HepG2 (cell line): ENCODE data around the gene CRK. TPM values are rescaled to one million over a fixed set of nuclear protein-coding genes. Genes with fewer than 3 reads are reported as not detected.

ENCODE experiments used
- ATAC-seq: fragments of 200-7000 bp; cut with Tn5 transposase; 3 replicates; pipeline ENCODE4 v1.9.1; 2020; ENCODE audit warnings: mild to moderate bottlenecking, moderate library complexity
- BruUV-seq: library from RNA; stranded (reverse); fragments of 400-500 nt; replicated peaks from 2 replicates; lab custom pipeline; 2021; lab: Mats Ljungman, UMichigan
- CTCF ChIA-PET: fragments of 300-600 bp; formaldehyde crosslinking; extraction: SDS; loops from one replicate; lab custom pipeline; 2021; ENCODE audit warnings: low total read pairs, inconsistent platforms, low intra/inter-chr PET ratio; lab: Yijun Ruan, JAX
- POLR2A ChIA-PET: fragments of 350-600 bp; sonication (Branson Sonifier 250); formaldehyde crosslinking; loops from one replicate; lab custom pipeline; 2020; ENCODE audit warnings: antibody characterized with exemption, inconsistent platforms; lab: Yijun Ruan, JAX
- DNase-seq: peaks from one replicate; pipeline ENCODE4 v3.0.0-alpha.2; 2015; ENCODE audit warnings: low spot score
- FAIRE-seq: peaks from 3 replicates; lab custom pipeline; 2011; peaks lifted over from hg19 to GRCh38; lab: Jason Lieb, UNC
- H2AFZ ChIP-seq: one replicate; pipeline ENCODE4 v1.6.1; 2011; ENCODE audit warnings: low read length, inconsistent platforms
- H3K27ac ChIP-seq: fragments of 300-600 bp; 3 replicates; pipeline ENCODE4 v1.8.0; 2011; ENCODE audit warnings: mixed run types, mild to moderate bottlenecking, mixed read lengths, low read length, inconsistent platforms; ENCODE audit not compliant: insufficient read depth; ENCODE audit errors: extremely low read length
- H3K27me3 ChIP-seq, 2 experiments: fragments of 200-600 bp in 1 of 2; 2 replicates in 1 of 2; 3 replicates in 1 of 2; pipeline versions ENCODE4 v1.6.0 to v1.8.0; 2011; ENCODE audit warnings: low read length in 2 of 2, mild to moderate bottlenecking in 2 of 2, moderate library complexity in 2 of 2, inconsistent platforms in 1 of 2; ENCODE audit not compliant: insufficient read depth in 2 of 2, control insufficient read depth in 1 of 2
- H3K36me3 ChIP-seq, 2 experiments: fragments of 200-600 bp in 1 of 2; replicated peaks in 1 of 2; 2 replicates in 1 of 2; 3 replicates in 1 of 2; pipeline versions ENCODE4 v1.5.1 to v1.8.0; 2011; ENCODE audit warnings: low read length in 2 of 2, inconsistent platforms in 1 of 2; ENCODE audit not compliant: insufficient read depth in 2 of 2, control insufficient read depth in 1 of 2
- H3K4me1 ChIP-seq: 2 replicates; pipeline ENCODE4 v1.5.1; 2012; ENCODE audit warnings: low read length, inconsistent platforms; ENCODE audit not compliant: insufficient read depth
- H3K4me2 ChIP-seq: 2 replicates; pipeline ENCODE4 v1.6.0; 2011; ENCODE audit warnings: low read depth, low read length, inconsistent platforms
- H3K4me3 ChIP-seq, 3 experiments: fragments of 200-600 bp in 1 of 3; sonication (generic), shearing (Covaris generic) in 1 of 3; replicated peaks in 1 of 3; 2 replicates each; pipeline ENCODE4 v1.5.1; 2011 to 2016; ENCODE audit warnings: low read length in 3 of 3, inconsistent platforms in 2 of 3, low read depth in 2 of 3, mild to moderate bottlenecking in 2 of 3, control low read depth in 1 of 3, mixed read lengths in 1 of 3; ENCODE audit not compliant: insufficient read depth in 1 of 3
- H3K79me2 ChIP-seq: one replicate; pipeline ENCODE4 v1.6.1; 2011; ENCODE audit warnings: low read length, inconsistent platforms; ENCODE audit not compliant: insufficient read depth
- H3K9ac ChIP-seq: 2 replicates; pipeline ENCODE4 v1.6.0; 2011; ENCODE audit warnings: mild to moderate bottlenecking, low read depth, low read length, inconsistent platforms; ENCODE audit not compliant: insufficient read depth
- H3K9me3 ChIP-seq: 2 replicates; pipeline ENCODE4 v1.5.1; 2012; ENCODE audit warnings: mild to moderate bottlenecking, low read length
- H4K20me1 ChIP-seq: 2 replicates; pipeline ENCODE4 v1.6.0; 2011; ENCODE audit warnings: inconsistent platforms, mild to moderate bottlenecking, low read length, moderate library complexity; ENCODE audit not compliant: insufficient read depth
- CEBPG ChIP-seq: IDR thresholded peaks from 2 replicates; pipeline ENCODE4 v1.6.1; 2016
- FOXA1 ChIP-seq, 2 experiments: fragments of 450-650 bp in 1 of 2; sonication (generic) in 1 of 2; formaldehyde crosslinking in 1 of 2; IDR thresholded peaks; 2 replicates each; pipeline versions ENCODE4 v1.4.0 to v1.6.1; 2016 to 2020; ENCODE audit warnings: missing genetic modification reagents in 1 of 2
- FOXA3 ChIP-seq: IDR thresholded peaks from 2 replicates; pipeline ENCODE4 v1.6.1; 2016; ENCODE audit warnings: missing genetic modification reagents, missing compliant biosample characterization
- RFXAP ChIP-seq: sonication (generic); formaldehyde crosslinking; IDR thresholded peaks from 2 replicates; pipeline ENCODE4 v1.4.0; 2020; ENCODE audit warnings: missing genetic modification reagents, borderline replicate concordance
- ZHX2 ChIP-seq, 2 experiments: sonication (generic) in 1 of 2; formaldehyde crosslinking in 1 of 2; IDR thresholded peaks; 2 replicates each; pipeline versions ENCODE4 v1.6.1 to v1.9.0; 2014 to 2022; ENCODE audit warnings: antibody characterized with exemption in 1 of 2, borderline replicate concordance in 1 of 2, inconsistent platforms in 1 of 2, low read depth in 1 of 2, missing genetic modification reagents in 1 of 2
- WGBS: methylation state at CpG from one replicate; pipeline ENCODE4 v1.1.6; 2017; ENCODE audit warnings: low lambda C conversion rate; 5-methylcytosine and 5-hydroxymethylcytosine counted together
- in situ Hi-C: cut with HindIII; loops from 2 replicates; pipeline ENCODE4 v1.10.0; 2017; ENCODE audit warnings: low pct_unique_long_range_greater_than_20kb; ENCODE audit not compliant: extremely low pct_ligation_motif_present
- intact Hi-C: fragments of 100-400 bp; cut with micrococcal nuclease; formaldehyde crosslinking; loops from one replicate; pipeline ENCODE4 v1.10.0; 2022; ENCODE audit not compliant: unreplicated experiment
- polyA plus RNA-seq, 8 experiments: library from polyadenylated mRNA; depleted of rRNA in 3 of 8; stranded (reverse) in 7 of 8; unstranded in 1 of 8; fragments of >200 nt; fragmentation: Illumina TruSeq in 4 of 8; extraction: Trizol in 4 of 8; gene quantifications; 2 replicates each; pipeline versions ENCODE4 v1.2.1 to v1.2.3, GENCODE V29; 2011 to 2016; ENCODE audit warnings: low read depth in 4 of 8, missing spikeins in 1 of 8, mixed read lengths in 1 of 8; ENCODE audit not compliant: insufficient read depth in 1 of 8
- total RNA-seq, 5 experiments: library from RNA; depleted of rRNA; stranded (reverse); fragments of >200 nt; fragmentation: Illumina TruSeq; extraction: Trizol; gene quantifications; 2 replicates each; pipeline ENCODE4 v1.2.3, GENCODE V29; 2016; ENCODE audit warnings: low read depth in 1 of 5

Gene CRK
- total and polyA plus RNA-seq, 2 of the 13 experiments (the other 11 are each of a cell fraction or from before 2014, with no cell fraction given) = 47.4 to 54.2 TPM

- ChIA-PET POLR2A (interaction anchor here (1.2 to 1.3 kb wide), 2 partner anchors 11 to 335 kb away, joined by 3 read pairs; no protein-coding TSS in a partner anchor), CTCF (no interaction called here)
- Histone ChIP-seq H3K27ac (no peak overlapping the region), H3K79me2 (peaks cover 87% of the 10 kb centered on the region), H3K9me3 (no peaks in the 10 kb centered on the region), H3K4me1 (peaks cover 42% of the 10 kb centered on the region), H3K9ac (no peak overlapping the region), H3K4me3 (no peak overlapping the region), H2AFZ (no peak overlapping the region), H3K36me3 (peaks cover 0 to 15% of the 10 kb centered on the region in 2 experiments; a peak in 3 of 5 replicates), H3K4me2 (no peak overlapping the region), H4K20me1 (peaks cover 28% of the 10 kb centered on the region; the same call in 1 of the 2 replicates), H3K27me3 (no peaks in the 10 kb centered on the region)
- no TSS peak for BruUV-seq
- peak; percentile 16 for DNase-seq
- intact Hi-C loops (no loop called here), in situ Hi-C loops (no loop called here)
- FAIRE-seq = no peak
- peak; percentile 34; the same call in 1 of the 3 replicates for ATAC-seq
- TF ChIP-seq RFXAP = no peak
- TF ChIP-seq FOXA3 (CRISPR knock-in tag) = peak; percentile 77
- TF ChIP-seq FOXA1 (IDR thresholded peaks at IDR 0.05) = no peak
- TF ChIP-seq FOXA1 (CRISPR knock-in tag; IDR thresholded peaks at IDR 0.05) = peak; percentile 70
- TF ChIP-seq CEBPG = peak; percentile 38
- TF ChIP-seq ZHX2 (IDR thresholded peaks at IDR 0.05; ENCODE audit: low read depth) = no peak
- no peak for TF ChIP-seq ZHX2 (CRISPR knock-in tag; IDR thresholded peaks at IDR 0.05; ENCODE audit: borderline replicate concordance)
- WGBS = 84% methylated on average over 5 of the region's 5 CpGs
Observed at GRCh38 chr17:1449412-1449967, 6.5 kb downstream of the CRK start.
